CD4-positive, alpha-beta T cell treated with Interleukin-17A for 1 hour (primary cell): ENCODE measurements around the gene RBM39.
"Not testable (repeated sequence)": the region's sequence is repeated elsewhere in the genome, so short reads cannot be mapped to it uniquely, and the experiment has no call there.

Experiments
- DNase-seq: peaks from one replicate; pipeline ENCODE4 v3.0.0-alpha.2; 2020

The RBM39 gene

GRCh38 chr20:35704514-35705261, 37.4 kb downstream of the RBM39 start:
- no peak for DNase-seq

GRCh38 chr20:35702824-35703695, 39.0 kb downstream of the RBM39 start:
- DNase-seq = no peak

GRCh38 chr20:35702051-35702823, 39.8 kb downstream of the RBM39 start:
- DNase-seq = no peak

- DNase-seq = no peak
These were observed 41.4 kb downstream of the RBM39 start for GRCh38 chr20:35700625-35701148.

GRCh38 chr20:35699957-35700624, 42.0 kb downstream of the RBM39 start:
- DNase-seq = no peak

DNA sequence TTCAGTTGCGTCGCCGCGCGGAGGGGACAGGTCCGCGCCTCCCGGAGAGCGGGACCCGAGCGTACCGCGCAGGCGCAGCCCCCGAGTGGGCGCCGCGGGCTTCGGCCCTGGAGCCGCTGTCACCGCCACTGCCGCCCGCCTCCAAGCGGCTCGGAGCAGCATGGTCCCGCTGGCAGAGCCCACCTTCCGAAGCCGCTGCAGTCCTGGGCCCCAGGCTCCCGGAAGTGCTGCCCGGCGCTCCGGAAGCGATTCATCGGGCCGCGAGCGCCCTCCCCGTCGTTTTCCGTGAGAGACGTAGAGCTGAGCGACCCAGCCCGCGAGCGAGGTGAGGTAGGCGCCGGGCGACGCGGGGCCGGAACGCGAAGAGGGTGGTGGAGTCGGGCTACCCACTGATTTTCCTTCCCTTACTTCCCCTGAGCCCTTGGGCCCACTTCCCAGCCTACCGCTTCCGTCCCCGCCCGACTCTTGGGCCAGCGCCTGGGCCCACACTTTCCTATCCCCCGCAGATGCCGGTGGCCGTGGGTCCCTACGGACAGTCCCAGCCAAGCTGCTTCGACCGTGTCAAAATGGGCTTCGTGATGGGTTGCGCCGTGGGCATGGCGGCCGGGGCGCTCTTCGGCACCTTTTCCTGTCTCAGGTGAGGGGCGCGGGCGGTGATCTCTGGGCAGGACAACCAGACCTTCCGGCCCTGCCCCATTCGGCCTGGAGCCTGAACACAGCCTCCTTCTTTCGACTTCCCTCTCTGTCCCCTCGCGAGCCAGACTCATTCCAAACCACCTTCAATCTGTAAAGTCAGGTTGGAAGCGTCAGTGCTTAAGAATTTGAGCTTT, 42.7 kb downstream of the RBM39 start, which contains the start of the genes NFS1 and ROMO1:
NFS1 (minus strand) TSS at position 226 of the 830 bp plus-strand sequence; CDS start at position 162, 64 bp downstream.
ROMO1 (plus strand) TSS at position 279 of the 830 bp plus-strand sequence; CDS start at position 507, 228 bp downstream.
- DNase-seq = peak; percentile 90

DNA sequence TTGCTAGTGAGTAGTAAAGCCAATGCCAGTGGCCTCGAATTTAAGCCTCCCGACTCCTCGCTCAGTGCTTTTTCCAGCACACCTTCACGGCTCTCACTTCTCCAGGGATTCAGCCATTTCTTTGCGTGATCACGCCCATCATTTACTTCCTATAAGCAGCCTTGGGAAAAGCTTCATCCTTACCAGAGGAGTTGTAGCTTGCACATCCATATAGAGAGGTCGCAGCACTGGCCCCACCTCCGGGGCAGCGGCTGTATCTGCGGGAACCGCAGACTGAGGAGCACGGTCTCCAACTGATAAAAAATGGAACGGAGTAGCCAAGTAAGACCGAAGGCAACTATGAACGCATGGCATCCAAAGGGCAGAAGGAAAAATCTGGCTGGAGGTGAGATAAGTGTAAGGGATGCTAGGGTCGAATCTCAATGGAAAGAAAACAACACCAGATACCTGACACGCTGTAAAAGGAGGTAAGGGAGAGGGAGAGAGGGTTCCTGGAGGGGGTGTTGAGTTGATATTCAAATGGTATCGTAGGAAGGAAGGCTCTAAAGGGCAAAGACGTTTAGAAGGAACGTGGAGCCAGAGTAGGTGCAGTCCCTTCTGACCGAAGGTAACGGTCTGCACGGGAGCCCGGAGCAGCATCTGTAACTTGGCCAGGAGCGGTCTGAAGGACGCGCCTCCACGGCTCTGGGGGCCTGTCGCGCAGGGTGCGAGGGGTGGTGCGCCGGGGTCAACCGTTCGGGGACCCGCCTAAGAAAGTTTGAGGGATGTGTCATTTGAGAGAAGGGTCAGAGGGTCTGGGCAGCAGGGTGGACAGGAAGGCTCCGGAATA, 43.5 kb downstream of the RBM39 start:
- no peak for DNase-seq

DNA sequence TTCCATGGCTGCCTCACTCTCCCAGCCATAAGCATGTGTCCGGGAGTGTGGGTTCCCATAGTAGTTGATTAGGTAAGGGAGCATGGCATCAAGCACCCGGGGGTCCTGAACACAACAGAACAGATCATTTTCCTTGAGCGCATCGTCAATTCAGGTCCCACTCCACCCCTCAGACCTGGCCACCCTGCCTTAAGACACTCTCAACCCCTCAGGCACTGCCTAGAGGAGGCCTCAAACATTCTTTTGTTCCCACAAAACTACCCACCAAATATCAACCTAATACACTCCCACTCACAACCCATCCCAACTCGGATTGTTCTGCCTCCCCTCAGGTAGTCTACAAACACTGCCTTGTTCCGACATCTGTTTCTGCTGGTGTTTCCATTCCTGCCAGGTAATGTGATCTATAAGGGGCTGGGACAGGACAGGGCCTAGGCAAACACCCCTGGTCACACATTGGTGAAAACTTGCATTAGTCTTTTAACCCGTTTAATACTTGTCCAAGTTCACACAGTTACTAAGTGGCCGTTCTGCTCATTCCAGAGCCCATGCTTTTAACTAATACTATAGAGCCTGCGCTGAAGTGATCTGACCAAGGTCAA, 44.3 kb downstream of the RBM39 start:
- DNase-seq = no peak

GRCh38 chr20:35695978-35696377, 46.1 kb downstream of the RBM39 start:
- no peak for DNase-seq

DNA sequence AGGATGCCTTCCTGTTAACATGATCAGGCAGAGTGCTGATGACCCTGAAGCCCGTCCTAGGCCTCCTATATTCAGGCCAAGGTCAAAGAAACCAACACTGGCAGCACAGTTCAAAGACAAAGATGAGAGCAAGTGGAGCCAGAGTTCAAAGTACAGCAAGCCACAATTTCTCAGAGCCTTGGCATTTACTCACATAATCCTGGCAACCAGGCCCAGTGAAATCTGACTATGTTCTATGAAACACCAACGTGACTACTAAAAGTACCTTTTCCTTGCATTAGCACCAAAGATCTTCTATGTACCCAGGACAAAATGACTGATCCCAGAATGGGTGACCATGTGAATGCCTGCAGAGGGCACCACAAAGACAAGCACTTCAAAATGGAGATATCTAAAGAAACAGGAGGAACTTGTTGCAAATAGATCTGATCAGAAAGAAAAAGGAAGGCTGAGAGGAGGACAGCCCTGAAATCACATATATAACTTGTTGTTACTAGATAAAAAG, 46.8 kb downstream of the RBM39 start:
- no peak for DNase-seq

DNA sequence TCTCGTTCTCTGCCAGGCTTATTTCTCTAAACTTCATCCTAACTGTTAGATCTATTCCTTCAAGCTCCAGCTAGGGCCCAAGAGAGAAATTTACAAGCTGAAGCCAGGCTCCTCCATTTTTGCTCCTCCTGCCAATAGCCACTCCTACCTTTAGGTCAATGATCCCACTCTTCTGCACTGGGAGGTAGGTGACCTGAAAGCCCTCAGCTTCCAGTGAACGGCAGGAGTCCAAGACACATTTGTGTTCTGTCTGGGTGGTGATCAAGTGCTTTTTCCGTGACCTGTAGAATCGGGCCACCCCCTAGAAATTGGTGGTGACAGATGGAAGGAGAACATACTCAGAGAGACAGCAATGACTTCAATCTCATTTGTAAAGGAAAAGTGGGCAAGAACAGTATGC, 51.8 kb downstream of the RBM39 start:
- DNase-seq = no peak

DNA sequence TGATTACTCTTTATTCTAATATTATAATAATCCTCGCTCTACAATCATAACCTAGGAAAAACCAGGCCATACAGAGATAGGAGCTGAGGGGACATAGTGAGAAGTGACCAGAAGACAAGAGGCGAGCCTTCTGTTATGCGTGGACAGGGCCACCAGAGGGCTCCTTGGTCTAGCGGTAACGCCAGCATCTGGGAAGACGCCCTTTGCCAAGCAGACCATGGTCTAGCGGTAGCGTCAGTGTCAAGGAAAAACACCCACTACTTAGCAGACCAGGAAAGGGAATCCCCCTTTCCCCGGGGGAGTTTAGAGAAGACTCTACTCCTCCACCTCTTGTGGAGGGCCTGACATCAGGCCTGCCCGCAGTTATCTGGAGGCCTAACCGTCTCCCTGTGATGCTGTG, 55.2 kb downstream of the RBM39 start:
- DNase-seq = not testable (repeated sequence)

GRCh38 chr20:35685368-35685767, 56.7 kb downstream of the RBM39 start:
- DNase-seq = not testable (repeated sequence)

DNA sequence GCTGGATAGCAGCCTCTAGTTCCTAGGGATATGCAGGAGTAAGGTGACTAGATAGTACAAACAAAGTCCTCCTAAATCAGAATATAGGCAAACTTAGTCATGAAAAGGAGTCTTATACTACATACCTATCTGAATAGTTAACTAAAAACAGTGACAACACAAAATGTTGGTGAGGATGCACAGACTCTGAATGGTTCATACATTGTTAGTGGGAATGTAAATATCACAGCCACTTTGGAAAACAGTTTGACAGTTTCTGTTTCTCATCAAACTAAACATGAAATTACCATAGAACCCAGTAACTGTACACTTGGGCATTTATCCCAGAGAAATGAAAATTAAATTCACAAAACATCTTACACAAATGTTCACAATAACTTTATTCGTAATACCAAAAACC, 60.1 kb downstream of the RBM39 start:
- DNase-seq = no peak

DNA sequence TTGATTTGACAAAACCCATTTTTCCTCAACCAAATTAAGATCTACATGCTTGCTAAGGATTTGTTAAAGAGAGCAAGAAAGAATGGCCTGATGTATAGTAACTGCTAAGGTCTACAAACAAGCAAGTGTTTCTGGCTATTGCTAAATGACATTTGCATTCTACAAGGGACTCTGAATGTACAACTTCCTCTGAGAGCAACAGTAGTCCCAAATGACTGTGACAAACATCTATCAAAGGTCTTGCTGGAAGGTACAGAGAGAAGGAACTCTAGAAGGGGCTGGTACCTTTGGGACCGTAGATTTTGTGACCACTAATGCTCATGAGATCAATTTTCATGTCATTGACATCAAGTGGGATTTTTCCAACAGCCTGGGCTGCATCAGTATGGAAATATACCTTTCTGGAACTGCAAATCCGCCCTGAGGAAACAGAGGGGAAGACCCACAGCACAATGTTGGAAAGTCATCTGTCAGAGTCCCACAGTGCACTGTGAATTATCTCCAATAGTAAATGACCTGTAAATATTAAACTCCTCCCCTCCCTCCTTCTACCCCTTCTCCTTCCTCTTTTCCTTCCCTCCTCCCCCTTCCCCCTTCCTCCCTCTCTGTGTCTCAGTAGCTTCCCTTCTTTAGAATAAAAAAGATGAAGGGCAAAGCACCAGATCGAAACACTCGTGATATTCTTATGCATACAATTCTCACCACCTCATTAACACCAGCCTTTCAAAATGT, 61.4 kb downstream of the RBM39 start:
- no peak for DNase-seq

- DNase-seq = no peak
These were observed 67.1 kb downstream of the RBM39 start for GRCh38 chr20:35674921-35675320.

GRCh38 chr20:35673884-35674283, 68.2 kb downstream of the RBM39 start:
- DNase-seq = no peak

GRCh38 chr20:35669681-35670080, 72.4 kb downstream of the RBM39 start:
- DNase-seq = no peak

- DNase-seq = no peak
These were observed 72.8 kb downstream of the RBM39 start for GRCh38 chr20:35669221-35669620.
